H1 (cell line): Measurements from ENCODE around the gene CPEB3. TPM values are rescaled to one million over a fixed set of nuclear protein-coding genes. Genes with fewer than 3 reads are reported as not detected.

ENCODE experiments used
- CTCF ChIA-PET: fragments of 300-600 bp; sonication (Branson Sonifier 250); formaldehyde crosslinking; loops from one replicate; lab custom pipeline; 2021; ENCODE audit not compliant: partially characterized antibody; lab: Charles Lee
- POLR2A ChIA-PET: fragments of 300-600 bp; sonication (Branson Sonifier 250); formaldehyde crosslinking; loops from one replicate; lab custom pipeline; 2021; ENCODE audit warnings: inconsistent platforms; ENCODE audit not compliant: partially characterized antibody; lab: Charles Lee
- DNase-seq, 2 experiments: peaks; one replicate each; pipeline versions ENCODE4 v3.0.0 to v3.0.0-alpha.2; 2010 to 2022; ENCODE audit warnings: low spot score in 2 of 2, low read depth in 1 of 2, mixed read lengths in 1 of 2
- FAIRE-seq: peaks from 2 replicates; lab custom pipeline; 2011; peaks lifted over from hg19 to GRCh38; lab: Jason Lieb, UNC
- H2AFZ ChIP-seq: 2 replicates; pipeline ENCODE4 v1.8.1; 2012; ENCODE audit warnings: low read length, inconsistent platforms
- H2AK5ac ChIP-seq: 2 replicates; pipeline ENCODE4 v1.6.1; 2013; ENCODE audit warnings: low read depth, low read length
- H2BK120ac ChIP-seq: replicated peaks from 2 replicates; pipeline ENCODE3; 2013; ENCODE audit warnings: low read depth, low read length, inconsistent platforms
- H2BK12ac ChIP-seq: 2 replicates; pipeline ENCODE4 v1.6.1; 2013; ENCODE audit warnings: low read depth, low read length
- H2BK15ac ChIP-seq: 2 replicates; pipeline ENCODE4 v1.6.1; 2013; ENCODE audit warnings: low read length
- H2BK20ac ChIP-seq: 2 replicates; pipeline ENCODE4 v1.6.1; 2013; ENCODE audit warnings: low read length
- H2BK5ac ChIP-seq: 2 replicates; pipeline ENCODE4 v1.6.1; 2013; ENCODE audit warnings: low read depth, low read length
- H3K14ac ChIP-seq: 2 replicates; pipeline ENCODE4 v1.6.1; 2013; ENCODE audit warnings: inconsistent platforms; ENCODE audit not compliant: insufficient read length
- H3K18ac ChIP-seq: 2 replicates; pipeline ENCODE4 v1.6.1; 2013; ENCODE audit warnings: low read length; ENCODE audit errors: extremely low read depth
- H3K23ac ChIP-seq: 2 replicates; pipeline ENCODE4 v1.6.1; 2013; ENCODE audit warnings: inconsistent platforms; ENCODE audit not compliant: insufficient read length
- H3K23me2 ChIP-seq: 2 replicates; pipeline ENCODE4 v1.6.1; 2013; ENCODE audit warnings: low read depth, low read length
- H3K27ac ChIP-seq: 2 replicates; pipeline ENCODE4 v1.6.1; 2011; ENCODE audit warnings: low read depth, low read length, inconsistent platforms
- H3K27me3 ChIP-seq, 4 experiments: replicated peaks in 1 of 4; 1 replicate in 1 of 4; 2 replicates in 3 of 4; pipeline versions ENCODE4 v1.6.1 to v1.8.1; 2011 to 2013; ENCODE audit warnings: low read length in 3 of 4, mild to moderate bottlenecking in 3 of 4, inconsistent platforms in 2 of 4, mixed read lengths in 2 of 4, moderate library complexity in 1 of 4; ENCODE audit not compliant: control insufficient read depth in 3 of 4, insufficient read depth in 3 of 4; ENCODE audit errors: extremely low read depth in 1 of 4
- H3K36me3 ChIP-seq, 4 experiments: 2 replicates each; pipeline versions ENCODE4 v1.6.1 to v1.8.1; 2011 to 2013; ENCODE audit warnings: mild to moderate bottlenecking in 4 of 4, low read length in 3 of 4, moderate library complexity in 2 of 4, control low read depth in 1 of 4, inconsistent platforms in 1 of 4; ENCODE audit not compliant: insufficient read depth in 4 of 4, control insufficient read depth in 2 of 4
- H3K4ac ChIP-seq: replicated peaks from 2 replicates; pipeline ENCODE3; 2013; ENCODE audit warnings: low read length, low read depth, mixed read lengths, inconsistent platforms; ENCODE audit not compliant: insufficient read length
- H3K4me1 ChIP-seq, 4 experiments: replicated peaks in 1 of 4; 1 replicate in 1 of 4; 2 replicates in 3 of 4; pipeline versions ENCODE4 v1.6.1 to v1.8.1; 2011 to 2013; ENCODE audit warnings: low read length in 3 of 4, inconsistent platforms in 2 of 4, mixed read lengths in 1 of 4; ENCODE audit not compliant: insufficient read depth in 4 of 4, control insufficient read depth in 3 of 4
- H3K4me2 ChIP-seq, 2 experiments: 2 replicates each; pipeline versions ENCODE4 v1.6.1 to v1.8.1; 2011 to 2013; ENCODE audit warnings: low read depth in 2 of 2, low read length in 2 of 2, control low read depth in 1 of 2, inconsistent platforms in 1 of 2, mild to moderate bottlenecking in 1 of 2; ENCODE audit not compliant: insufficient read depth in 1 of 2
- H3K4me3 ChIP-seq, 4 experiments: fragments of 200-600, 300-600 bp in 1 of 4; sonication (generic), shearing (Covaris generic), sonication (Bioruptor Twin) in 1 of 4; 2 replicates each; pipeline versions ENCODE4 v1.5.1 to v1.8.1; 2011 to 2016; ENCODE audit warnings: low read length in 4 of 4, low read depth in 3 of 4, control low read depth in 2 of 4, inconsistent platforms in 2 of 4, mild to moderate bottlenecking in 2 of 4, mixed read lengths in 1 of 4, moderate library complexity in 1 of 4; ENCODE audit not compliant: insufficient read depth in 2 of 4; ENCODE audit errors: extremely low read depth in 1 of 4
- H3K56ac ChIP-seq: replicated peaks from 2 replicates; pipeline ENCODE3; 2013; ENCODE audit warnings: low read depth, mild to moderate bottlenecking, mixed read lengths, low read length, inconsistent platforms; ENCODE audit not compliant: insufficient read length
- H3K79me1 ChIP-seq: 2 replicates; pipeline ENCODE4 v1.6.1; 2013; ENCODE audit warnings: low read depth, low read length, control low read depth
- H3K79me2 ChIP-seq, 2 experiments: 2 replicates each; pipeline versions ENCODE4 v1.6.1 to v1.8.1; 2012 to 2013; ENCODE audit warnings: low read length in 2 of 2, mild to moderate bottlenecking in 2 of 2, inconsistent platforms in 1 of 2; ENCODE audit not compliant: insufficient read depth in 2 of 2, control insufficient read depth in 1 of 2
- H3K9ac ChIP-seq, 4 experiments: replicated peaks in 1 of 4; 1 replicate in 1 of 4; 2 replicates in 3 of 4; pipeline versions ENCODE4 v1.6.1 to v1.8.1; 2011 to 2013; ENCODE audit warnings: low read depth in 3 of 4, low read length in 3 of 4, control low read depth in 2 of 4, mild to moderate bottlenecking in 2 of 4, moderate library complexity in 2 of 4, inconsistent platforms in 1 of 4; ENCODE audit errors: extremely low read depth in 1 of 4
- H3K9me3 ChIP-seq, 2 experiments: 2 replicates each; pipeline versions ENCODE4 v1.6.1 to v1.8.1; 2012 to 2013; ENCODE audit warnings: mild to moderate bottlenecking in 2 of 2, moderate library complexity in 2 of 2, control low read depth in 1 of 2, inconsistent platforms in 1 of 2, low read depth in 1 of 2, low read length in 1 of 2, mixed read lengths in 1 of 2; ENCODE audit not compliant: insufficient read depth in 2 of 2
- H4K20me1 ChIP-seq, 2 experiments: replicated peaks in 1 of 2; 2 replicates each; pipeline versions ENCODE3 to v1.8.1; 2011 to 2013; ENCODE audit warnings: inconsistent platforms in 2 of 2, low read length in 2 of 2, mild to moderate bottlenecking in 1 of 2; ENCODE audit not compliant: insufficient read depth in 2 of 2, control insufficient read depth in 1 of 2
- H4K5ac ChIP-seq: 2 replicates; pipeline ENCODE4 v1.6.1; 2013; ENCODE audit warnings: low read length, low read depth, mixed read lengths, inconsistent platforms; ENCODE audit not compliant: insufficient read length
- H4K8ac ChIP-seq: 2 replicates; pipeline ENCODE4 v1.8.0; 2013; ENCODE audit warnings: mild to moderate bottlenecking, moderate library complexity, low read length, inconsistent platforms; ENCODE audit not compliant: insufficient read depth; ENCODE audit errors: extremely low read depth
- H4K91ac ChIP-seq: replicated peaks from 2 replicates; pipeline ENCODE3; 2013; ENCODE audit warnings: low read length, mixed read lengths, inconsistent platforms; ENCODE audit not compliant: insufficient read length
- EGR1 ChIP-seq: IDR thresholded peaks from 2 replicates; pipeline ENCODE4 v1.6.1; 2011; ENCODE audit warnings: low read depth, low read length, borderline replicate concordance
- HDAC2 ChIP-seq, 2 experiments: fragments of 300-600 bp in 1 of 2; sonication (generic) in 1 of 2; IDR thresholded peaks; 2 replicates each; pipeline ENCODE4 v1.6.1; 2011 to 2012; ENCODE audit warnings: low read depth in 2 of 2, low read length in 2 of 2, mild to moderate bottlenecking in 2 of 2, moderate library complexity in 2 of 2, borderline replicate concordance in 1 of 2, inconsistent platforms in 1 of 2
- HDAC6 ChIP-seq: IDR thresholded peaks from one replicate; pipeline ENCODE4 v1.7.1; 2012; ENCODE audit warnings: low read depth, mild to moderate bottlenecking, inconsistent platforms, low read length, moderate library complexity
- POLR2AphosphoS5 ChIP-seq: IDR thresholded peaks from 2 replicates; pipeline ENCODE4 v1.6.1; 2011; ENCODE audit warnings: low read depth, low read length
- RAD21 ChIP-seq, 2 experiments: IDR thresholded peaks in 1 of 2; conservative IDR thresholded peaks in 1 of 2; 2 replicates each; pipeline ENCODE4 v1.6.1; 2011; ENCODE audit warnings: low read depth in 2 of 2, low read length in 2 of 2, improper control_type of control experiment in 1 of 2, inconsistent platforms in 1 of 2, mild to moderate bottlenecking in 1 of 2, moderate library complexity in 1 of 2
- RFX5 ChIP-seq: IDR thresholded peaks from 2 replicates; pipeline ENCODE4 v1.6.1; 2011; ENCODE audit warnings: low read depth, low read length, improper control_type of control experiment, borderline replicate concordance
- RNF2 ChIP-seq: fragments of 200-900, 300-1000 bp; sonication (generic); IDR thresholded peaks from 2 replicates; pipeline ENCODE4 v1.7.1; 2016; ENCODE audit warnings: borderline replicate concordance, low read depth, mild to moderate bottlenecking, antibody characterized with exemption, low read length; ENCODE audit not compliant: poor library complexity, severe bottlenecking; ENCODE audit errors: missing control alignments
- SIN3A ChIP-seq, 2 experiments: IDR thresholded peaks in 1 of 2; conservative IDR thresholded peaks in 1 of 2; 2 replicates each; pipeline ENCODE4 v1.6.1; 2011 to 2012; ENCODE audit warnings: low read length in 2 of 2, improper control_type of control experiment in 1 of 2, low read depth in 1 of 2, mild to moderate bottlenecking in 1 of 2
- SIRT6 ChIP-seq: IDR thresholded peaks from one replicate; pipeline ENCODE4 v1.7.1; 2012; ENCODE audit warnings: low read length, inconsistent platforms
- WGBS, 2 experiments: shearing (Covaris generic) in 1 of 2; methylation state at CpG; one replicate each; pipeline versions ENCODE4 v1.1.6 to v1.1.7; 2013 to 2015; ENCODE audit warnings: low lambda C conversion rate in 2 of 2, mixed read lengths in 2 of 2, inconsistent platforms in 1 of 2, low coverage in 1 of 2, missing lambda C conversion rate in 1 of 2; ENCODE audit not compliant: insufficient replicate concordance in 2 of 2, insufficient coverage in 1 of 2, insufficient read length in 1 of 2; ENCODE audit errors: extremely low coverage in 1 of 2, missing lambda C conversion rate in 1 of 2; 5-methylcytosine and 5-hydroxymethylcytosine counted together
- polyA plus RNA-seq, 7 experiments: library from polyadenylated mRNA; depleted of rRNA in 3 of 7; stranded (reverse) in 5 of 7; unstranded in 2 of 7; fragments of >200 nt in 5 of 7; fragments of 200-250 nt in 2 of 7; gene quantifications; 1 replicate in 5 of 7; 2 replicates in 1 of 7; 4 replicates in 1 of 7; pipeline versions ENCODE4 v1.2.1 to v1.2.3, GENCODE V29; 2011 to 2013; ENCODE audit warnings: missing spikeins in 2 of 7, mixed read lengths in 2 of 7
- total RNA-seq: library from RNA; stranded (reverse); fragmentation: NEBNext Ultra II Directional; extraction: Animal tissue kit (Norgen Biotek cat#: 25700); gene quantifications from 2 replicates; pipeline ENCODE4 v1.2.1, GENCODE V29; 2021
- TF ChIP-seq, protein P1 (sequence below): IDR thresholded peaks from 2 replicates; pipeline ENCODE4 v1.6.1; 2012; ENCODE audit warnings: low read length, inconsistent platforms
- TF ChIP-seq, protein P2 (sequence below): IDR thresholded peaks from 2 replicates; pipeline ENCODE4 v1.6.1; 2012; ENCODE audit warnings: inconsistent platforms

Gene CPEB3
- total and polyA plus RNA-seq, 2 of the 8 experiments (the other 6 are each of a cell fraction or from before 2014, with no cell fraction given) = 0.39 to 1.7 TPM

DNA sequence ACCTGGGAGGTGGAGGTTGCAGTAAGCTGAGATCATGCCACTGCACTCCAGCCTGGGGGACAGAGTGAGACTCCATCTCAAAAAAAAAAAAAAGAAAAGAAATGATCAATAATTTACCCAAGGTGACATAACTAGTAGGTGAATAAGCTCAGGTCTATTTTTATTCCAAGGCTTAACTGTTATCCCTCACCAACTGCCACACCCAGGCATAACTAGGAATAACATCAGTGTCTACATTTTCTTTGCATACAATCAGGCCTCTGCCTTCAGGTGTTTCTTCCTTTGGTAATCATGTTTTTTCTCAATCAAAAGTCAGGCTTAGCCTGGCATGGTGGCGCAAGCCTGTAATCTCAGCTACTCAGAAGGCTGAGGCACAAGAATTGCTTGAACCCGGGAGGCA, 26.6 kb downstream of the CPEB3 start:
- no peak overlapping the region for H3K4me3 ChIP-seq
- ChIA-PET CTCF (interaction anchor here (0.6 to 0.8 kb wide), 3 partner anchors 27 to 1333 kb away, joined by 3 read pairs; partner anchors contain the start of genes CPEB3 and MARCHF5), POLR2A (no interaction called here)
- no peaks in the 10 kb centered on the region for H3K36me3 ChIP-seq
- no peaks in the 10 kb centered on the region for H3K4me1 ChIP-seq
- H4K91ac ChIP-seq = no peak overlapping the region
- H2BK12ac ChIP-seq = no peak overlapping the region
- no peak overlapping the region for H3K56ac ChIP-seq
- no peak overlapping the region for H2BK120ac ChIP-seq
- no peak overlapping the region for H3K4ac ChIP-seq
- 86% methylated on average over 2 of the region's 2 CpGs; no CpG with 5 or more reads in 1 of the 2 experiments for WGBS, 2 experiments
- no peaks in the 10 kb centered on the region for H3K79me1 ChIP-seq
- H3K23me2 ChIP-seq = no peaks in the 10 kb centered on the region
- no peak overlapping the region for H3K4me2 ChIP-seq
- no peak overlapping the region for H3K14ac ChIP-seq
- H3K9ac ChIP-seq = no peak overlapping the region
- no peaks in the 10 kb centered on the region for H3K9me3 ChIP-seq
- H2BK15ac ChIP-seq = no peak overlapping the region
- H2AK5ac ChIP-seq = no peak overlapping the region
- no peak overlapping the region for H3K23ac ChIP-seq
- H4K20me1 ChIP-seq = no peaks in the 10 kb centered on the region
- H3K27ac ChIP-seq = no peak overlapping the region
- no peaks in the 10 kb centered on the region for H3K79me2 ChIP-seq
- H2BK20ac ChIP-seq = no peak overlapping the region
- H3K18ac ChIP-seq = no peak overlapping the region
- DNase-seq = no peak
- no peak for FAIRE-seq
- H3K27me3 ChIP-seq = no peaks in the 10 kb centered on the region
- H2BK5ac ChIP-seq = no peak overlapping the region
- no peak overlapping the region for H4K8ac ChIP-seq
- no peak overlapping the region for H2AFZ ChIP-seq
- no peak overlapping the region for H4K5ac ChIP-seq
- TF ChIP-seq HDAC2 (IDR thresholded peaks at IDR 0.05; ENCODE audit: borderline replicate concordance in 1 of 2, low read depth in 2 of 2, low read length in 2 of 2) = no peak
- no peak for TF ChIP-seq POLR2AphosphoS5
- no peak for TF ChIP-seq SIRT6
- TF ChIP-seq RAD21 (IDR thresholded peaks at IDR 0.05 in 1 of 2, conservative IDR thresholded peaks at IDR 0.05 in 1 of 2; ENCODE audit: low read depth in 2 of 2, low read length in 2 of 2) = no peak
- no peak for TF ChIP-seq EGR1
- TF ChIP-seq, protein P1, sequence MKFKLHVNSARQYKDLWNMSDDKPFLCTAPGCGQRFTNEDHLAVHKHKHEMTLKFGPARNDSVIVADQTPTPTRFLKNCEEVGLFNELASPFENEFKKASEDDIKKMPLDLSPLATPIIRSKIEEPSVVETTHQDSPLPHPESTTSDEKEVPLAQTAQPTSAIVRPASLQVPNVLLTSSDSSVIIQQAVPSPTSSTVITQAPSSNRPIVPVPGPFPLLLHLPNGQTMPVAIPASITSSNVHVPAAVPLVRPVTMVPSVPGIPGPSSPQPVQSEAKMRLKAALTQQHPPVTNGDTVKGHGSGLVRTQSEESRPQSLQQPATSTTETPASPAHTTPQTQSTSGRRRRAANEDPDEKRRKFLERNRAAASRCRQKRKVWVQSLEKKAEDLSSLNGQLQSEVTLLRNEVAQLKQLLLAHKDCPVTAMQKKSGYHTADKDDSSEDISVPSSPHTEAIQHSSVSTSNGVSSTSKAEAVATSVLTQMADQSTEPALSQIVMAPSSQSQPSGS = no peak
- no peak for TF ChIP-seq HDAC6
- TF ChIP-seq SIN3A (conservative IDR thresholded peaks at IDR 0.05 in 1 of 2, IDR thresholded peaks at IDR 0.05 in 1 of 2; ENCODE audit: low read depth in 1 of 2, low read length in 2 of 2) = no peak
- no peak for TF ChIP-seq RNF2
- no peak for TF ChIP-seq RFX5
- TF ChIP-seq, protein P2, sequence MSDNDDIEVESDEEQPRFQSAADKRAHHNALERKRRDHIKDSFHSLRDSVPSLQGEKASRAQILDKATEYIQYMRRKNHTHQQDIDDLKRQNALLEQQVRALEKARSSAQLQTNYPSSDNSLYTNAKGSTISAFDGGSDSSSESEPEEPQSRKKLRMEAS = no peak
